ENCODE data around the gene TRAPPC10.

TRAPPC10 gene

DNA sequence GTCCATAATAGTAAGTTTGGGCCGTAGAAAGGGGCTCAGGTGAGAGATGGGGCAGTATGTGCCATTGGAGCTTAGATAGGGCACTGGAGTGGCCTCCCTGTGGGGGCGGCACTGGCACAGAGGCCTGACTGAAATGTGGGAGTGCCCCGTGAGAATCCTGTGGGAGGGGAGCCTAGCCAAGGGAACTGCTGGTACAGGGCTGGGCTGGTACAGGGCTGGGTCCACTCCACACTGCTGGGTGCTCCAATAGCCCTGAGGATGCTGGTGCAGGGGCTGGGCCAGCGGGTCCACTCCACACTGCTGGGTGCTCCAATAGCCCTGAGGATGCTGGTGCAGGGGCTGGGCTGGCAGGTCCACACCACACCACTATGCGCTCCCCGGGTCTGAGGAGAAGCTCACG is 50.3 kb downstream of the TRAPPC10 start:
- no peak overlapping the region for H3K4me3 ChIP-seq (ENCODE audit: low read depth in 1 of 2, low read length in 1 of 2)
- H3K4me1 ChIP-seq (ENCODE audit: control insufficient read depth in 1 of 2, insufficient read depth in 1 of 2, low read depth in 1 of 2, low read length in 1 of 2) = peaks cover 0 to 8% of the 10 kb centered on the region in 2 experiments
- no peaks in the 10 kb centered on the region for H3K27me3 ChIP-seq
- H3K9me3 ChIP-seq = no peaks in the 10 kb centered on the region
- H3K36me3 ChIP-seq = peaks cover 94% of the 10 kb centered on the region
- no peak overlapping the region for H3K27ac ChIP-seq
- TF ChIP-seq, protein P1, sequence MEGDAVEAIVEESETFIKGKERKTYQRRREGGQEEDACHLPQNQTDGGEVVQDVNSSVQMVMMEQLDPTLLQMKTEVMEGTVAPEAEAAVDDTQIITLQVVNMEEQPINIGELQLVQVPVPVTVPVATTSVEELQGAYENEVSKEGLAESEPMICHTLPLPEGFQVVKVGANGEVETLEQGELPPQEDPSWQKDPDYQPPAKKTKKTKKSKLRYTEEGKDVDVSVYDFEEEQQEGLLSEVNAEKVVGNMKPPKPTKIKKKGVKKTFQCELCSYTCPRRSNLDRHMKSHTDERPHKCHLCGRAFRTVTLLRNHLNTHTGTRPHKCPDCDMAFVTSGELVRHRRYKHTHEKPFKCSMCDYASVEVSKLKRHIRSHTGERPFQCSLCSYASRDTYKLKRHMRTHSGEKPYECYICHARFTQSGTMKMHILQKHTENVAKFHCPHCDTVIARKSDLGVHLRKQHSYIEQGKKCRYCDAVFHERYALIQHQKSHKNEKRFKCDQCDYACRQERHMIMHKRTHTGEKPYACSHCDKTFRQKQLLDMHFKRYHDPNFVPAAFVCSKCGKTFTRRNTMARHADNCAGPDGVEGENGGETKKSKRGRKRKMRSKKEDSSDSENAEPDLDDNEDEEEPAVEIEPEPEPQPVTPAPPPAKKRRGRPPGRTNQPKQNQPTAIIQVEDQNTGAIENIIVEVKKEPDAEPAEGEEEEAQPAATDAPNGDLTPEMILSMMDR (IDR thresholded peaks at IDR 0.05) = no peak

DNA sequence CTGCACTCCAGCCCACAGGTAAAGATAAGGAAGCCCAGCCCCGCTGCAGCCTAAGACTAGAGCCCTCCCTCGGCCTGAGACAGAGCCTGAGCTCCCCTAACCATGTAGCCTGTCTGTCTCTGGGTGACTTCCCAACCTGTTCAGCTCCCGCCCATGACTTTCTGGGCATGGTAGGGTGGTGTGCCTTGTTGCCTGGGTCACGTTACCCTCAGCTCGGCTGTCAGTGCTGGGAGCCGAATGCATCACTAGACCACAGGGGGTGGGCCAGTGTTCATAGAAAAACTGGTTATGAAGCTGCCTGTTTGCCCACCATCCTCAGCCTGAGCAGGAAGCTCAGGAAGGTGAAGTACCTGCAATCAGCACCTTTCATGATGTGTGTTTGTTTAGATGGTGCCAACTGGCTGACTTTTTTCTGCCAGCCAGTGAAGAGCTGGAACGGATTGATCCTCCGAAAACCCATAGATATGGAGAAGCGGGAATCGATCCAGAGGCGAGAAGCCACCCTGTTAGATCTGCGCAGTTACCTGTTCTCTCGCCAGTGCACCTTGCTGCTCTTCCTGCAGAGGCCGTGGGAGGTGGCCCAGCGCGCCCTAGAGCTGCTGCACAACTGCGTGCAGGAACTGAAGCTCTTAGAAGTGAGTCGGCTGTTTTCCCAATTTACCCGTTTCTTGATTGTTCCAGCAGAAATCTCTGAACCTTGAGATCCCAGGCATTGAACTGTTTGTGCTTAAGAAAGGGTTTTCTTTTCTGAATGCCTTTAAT is 51.2 kb downstream of the TRAPPC10 start:
- Histone ChIP-seq H3K27ac (no peak overlapping the region), H3K4me3 (ENCODE audit: low read depth in 1 of 2, low read length in 1 of 2) (no peak overlapping the region), H3K4me1 (ENCODE audit: control insufficient read depth in 1 of 2, insufficient read depth in 1 of 2, low read depth in 1 of 2, low read length in 1 of 2) (peaks cover 0 to 8% of the 10 kb centered on the region in 2 experiments), H3K27me3 (no peaks in the 10 kb centered on the region), H3K9me3 (no peaks in the 10 kb centered on the region), H3K36me3 (peaks cover 88% of the 10 kb centered on the region)
- TF ChIP-seq, protein P1 (IDR thresholded peaks at IDR 0.05) = no peak

DNA sequence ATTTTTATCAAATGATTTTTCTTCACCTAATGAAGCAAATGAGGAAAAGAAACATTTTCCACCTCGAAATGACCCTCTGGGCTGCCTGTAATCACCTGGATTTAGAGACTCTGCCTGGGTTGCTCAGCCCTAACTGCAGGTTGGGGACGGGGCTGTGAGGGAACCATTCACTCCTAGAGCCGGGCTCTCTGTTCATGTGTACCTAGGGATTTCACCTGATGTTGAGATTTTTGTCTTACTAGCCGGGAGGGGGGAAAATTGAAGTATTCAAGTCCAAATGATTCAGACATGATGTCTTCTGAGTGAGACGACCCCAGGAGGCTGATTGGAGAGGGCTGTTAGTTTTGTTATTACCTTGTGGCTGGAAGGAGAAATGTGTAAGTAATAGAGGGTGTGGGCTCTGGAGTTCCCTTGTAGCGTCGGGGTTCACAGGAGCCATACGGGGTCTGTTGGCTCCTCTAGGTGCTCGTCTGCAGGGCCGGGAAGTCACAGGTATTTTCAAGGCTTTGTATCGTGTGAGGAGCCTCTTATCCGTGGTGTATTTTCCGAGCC is 52.8 kb downstream of the TRAPPC10 start:
- Histone ChIP-seq H3K27me3 (no peaks in the 10 kb centered on the region), H3K9me3 (no peaks in the 10 kb centered on the region), H3K36me3 (peaks cover 83% of the 10 kb centered on the region), H3K4me3 (ENCODE audit: low read depth in 1 of 2, low read length in 1 of 2) (no peak overlapping the region), H3K27ac (peak overlapping the region; percentile 43), H3K4me1 (ENCODE audit: control insufficient read depth in 1 of 2, insufficient read depth in 1 of 2, low read depth in 1 of 2, low read length in 1 of 2) (peaks cover 0 to 8% of the 10 kb centered on the region in 2 experiments)
- TF ChIP-seq, protein P1 (IDR thresholded peaks at IDR 0.05) = no peak

- Histone ChIP-seq H3K27ac (peak overlapping the region; percentile 43), H3K9me3 (no peaks in the 10 kb centered on the region), H3K27me3 (no peaks in the 10 kb centered on the region), H3K4me1 (ENCODE audit: control insufficient read depth in 1 of 2, insufficient read depth in 1 of 2, low read depth in 1 of 2, low read length in 1 of 2) (peaks cover 0 to 8% of the 10 kb centered on the region in 2 experiments), H3K36me3 (peaks cover 83% of the 10 kb centered on the region), H3K4me3 (ENCODE audit: low read depth in 1 of 2, low read length in 1 of 2) (no peak overlapping the region)
- TF ChIP-seq, protein P1 (IDR thresholded peaks at IDR 0.05) = no peak
Measured at GRCh38 chr21:44065428-44065827, 53.3 kb downstream of the TRAPPC10 start.

- TF ChIP-seq, protein P1 (IDR thresholded peaks at IDR 0.05) = no peak
- Histone ChIP-seq H3K9me3 (no peaks in the 10 kb centered on the region), H3K4me1 (ENCODE audit: control insufficient read depth in 1 of 2, insufficient read depth in 1 of 2, low read depth in 1 of 2, low read length in 1 of 2) (peaks cover 0 to 8% of the 10 kb centered on the region in 2 experiments), H3K27ac (no peak overlapping the region), H3K36me3 (peaks cover 83% of the 10 kb centered on the region), H3K4me3 (ENCODE audit: low read depth in 1 of 2, low read length in 1 of 2) (no peak overlapping the region), H3K27me3 (no peaks in the 10 kb centered on the region)
Measured at GRCh38 chr21:44066116-44066515, 54.0 kb downstream of the TRAPPC10 start.
